ENCODE measurements around the gene UST. TPM values are rescaled to one million over a fixed set of nuclear protein-coding genes. Genes with fewer than 3 reads are reported as not detected.

UST gene
- total RNA-seq, 4 donors from 2014 or later: 9.6 to 34.6 (median 25.9) TPM

DNA sequence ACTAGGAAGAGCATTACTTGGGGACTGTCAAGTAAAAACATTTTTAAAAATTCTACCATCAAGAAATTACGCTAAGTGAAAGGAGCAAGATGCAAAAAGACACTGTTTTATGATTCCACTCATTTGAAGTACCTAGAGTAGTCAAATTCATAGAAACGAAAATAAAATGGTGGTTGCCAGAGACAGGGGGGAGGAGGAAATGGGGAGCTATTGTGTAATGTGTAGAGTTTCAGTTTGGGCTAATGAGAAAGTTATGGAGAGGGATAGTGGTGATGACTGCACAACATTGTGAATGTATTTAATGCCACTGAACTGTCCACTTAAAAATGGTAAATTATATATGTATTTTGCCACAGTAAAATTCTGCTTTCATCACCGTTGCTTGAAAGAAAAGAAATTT lies 83.8 kb downstream of the UST start:
- TF ChIP-seq, protein P1, sequence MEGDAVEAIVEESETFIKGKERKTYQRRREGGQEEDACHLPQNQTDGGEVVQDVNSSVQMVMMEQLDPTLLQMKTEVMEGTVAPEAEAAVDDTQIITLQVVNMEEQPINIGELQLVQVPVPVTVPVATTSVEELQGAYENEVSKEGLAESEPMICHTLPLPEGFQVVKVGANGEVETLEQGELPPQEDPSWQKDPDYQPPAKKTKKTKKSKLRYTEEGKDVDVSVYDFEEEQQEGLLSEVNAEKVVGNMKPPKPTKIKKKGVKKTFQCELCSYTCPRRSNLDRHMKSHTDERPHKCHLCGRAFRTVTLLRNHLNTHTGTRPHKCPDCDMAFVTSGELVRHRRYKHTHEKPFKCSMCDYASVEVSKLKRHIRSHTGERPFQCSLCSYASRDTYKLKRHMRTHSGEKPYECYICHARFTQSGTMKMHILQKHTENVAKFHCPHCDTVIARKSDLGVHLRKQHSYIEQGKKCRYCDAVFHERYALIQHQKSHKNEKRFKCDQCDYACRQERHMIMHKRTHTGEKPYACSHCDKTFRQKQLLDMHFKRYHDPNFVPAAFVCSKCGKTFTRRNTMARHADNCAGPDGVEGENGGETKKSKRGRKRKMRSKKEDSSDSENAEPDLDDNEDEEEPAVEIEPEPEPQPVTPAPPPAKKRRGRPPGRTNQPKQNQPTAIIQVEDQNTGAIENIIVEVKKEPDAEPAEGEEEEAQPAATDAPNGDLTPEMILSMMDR (IDR thresholded peaks at IDR 0.05; ENCODE audit: low read depth): no peak

DNA sequence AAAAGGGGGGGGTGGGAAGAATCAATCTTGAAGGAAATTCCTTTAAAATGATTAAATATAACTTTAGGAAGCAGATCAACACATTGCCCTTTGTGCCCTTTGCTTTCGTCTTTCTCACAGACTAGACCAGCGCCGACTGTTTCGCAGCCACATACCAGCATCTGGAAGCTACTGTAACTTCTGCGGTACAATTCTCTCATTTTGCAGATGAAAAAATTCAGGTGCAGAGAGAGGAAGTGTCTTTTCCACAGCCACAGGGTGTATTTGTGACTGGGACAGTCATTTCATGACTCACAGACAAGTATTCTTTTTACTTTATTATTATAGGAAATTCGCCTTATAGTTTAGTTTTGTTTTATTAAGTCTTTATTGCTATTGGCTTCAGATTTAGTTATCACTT lies 84.2 kb downstream of the UST start:
- TF ChIP-seq, protein P1 (IDR thresholded peaks at IDR 0.05; ENCODE audit: low read depth): no peak

DNA sequence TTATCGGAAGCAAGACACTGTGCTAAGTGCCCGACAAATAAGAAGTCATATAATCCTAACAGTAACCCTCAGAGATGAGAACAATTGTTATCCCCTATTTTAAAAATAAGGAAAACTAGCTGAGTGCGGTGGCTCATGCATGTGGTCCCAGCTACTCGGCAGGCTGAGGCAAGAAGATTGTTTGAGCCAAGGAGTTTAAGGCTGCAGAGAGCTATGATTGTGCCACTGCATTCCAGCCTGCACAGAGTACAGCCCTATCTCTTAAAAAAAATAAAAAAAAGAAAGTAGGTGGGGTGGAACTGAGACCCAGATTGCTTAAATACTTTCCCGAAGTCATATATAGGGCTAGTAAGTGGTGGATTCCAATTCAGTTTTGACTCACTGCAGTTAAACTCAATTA lies 84.7 kb downstream of the UST start:
- TF ChIP-seq, protein P1 (IDR thresholded peaks at IDR 0.05; ENCODE audit: low read depth): no peak

DNA sequence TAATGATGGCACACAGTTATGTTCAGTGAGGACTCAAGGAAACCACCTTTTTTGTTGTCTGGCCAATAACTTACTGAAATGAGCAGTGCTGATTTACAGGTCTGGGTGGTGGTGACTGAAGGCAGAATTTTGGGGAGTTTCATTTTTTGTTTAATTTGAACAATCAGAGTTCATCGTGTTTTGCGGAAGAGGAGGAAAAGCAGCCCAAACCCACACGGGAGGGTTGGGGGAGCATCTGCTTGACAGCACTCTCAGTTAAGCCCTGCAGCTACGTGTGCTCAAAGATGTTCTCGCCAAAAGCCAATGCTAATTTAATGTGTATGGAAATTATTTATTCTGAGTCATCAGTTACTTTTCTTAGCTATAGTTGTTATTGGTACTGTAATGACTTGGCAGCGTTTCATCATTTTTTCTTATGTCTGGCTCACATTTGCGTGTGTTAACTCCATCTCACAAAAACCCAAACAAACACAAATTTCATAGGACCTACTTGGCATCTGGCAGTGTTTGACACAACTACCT lies 89.2 kb downstream of the UST start:
- TF ChIP-seq, protein P1 (IDR thresholded peaks at IDR 0.05; ENCODE audit: low read depth): no peak

DNA sequence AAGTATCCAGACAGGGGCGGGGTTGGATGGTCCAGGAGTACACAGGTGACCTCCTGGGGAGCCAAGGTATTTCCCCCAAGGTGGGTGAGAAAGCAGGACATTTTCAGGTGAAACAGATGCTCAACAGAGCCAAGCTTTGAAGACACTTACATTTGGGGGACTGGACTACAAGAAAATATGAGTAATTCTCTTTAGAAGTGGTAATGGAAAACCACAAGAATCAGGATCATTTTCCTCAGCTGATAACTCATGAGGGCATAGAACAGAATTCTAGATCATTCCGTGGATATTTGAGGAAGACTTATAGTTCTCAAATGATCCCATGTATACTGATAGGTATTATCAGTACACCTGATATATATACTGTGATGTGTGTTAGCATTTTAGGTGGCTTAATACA lies 89.9 kb downstream of the UST start:
- TF ChIP-seq, protein P1 (IDR thresholded peaks at IDR 0.05; ENCODE audit: low read depth): no peak

DNA sequence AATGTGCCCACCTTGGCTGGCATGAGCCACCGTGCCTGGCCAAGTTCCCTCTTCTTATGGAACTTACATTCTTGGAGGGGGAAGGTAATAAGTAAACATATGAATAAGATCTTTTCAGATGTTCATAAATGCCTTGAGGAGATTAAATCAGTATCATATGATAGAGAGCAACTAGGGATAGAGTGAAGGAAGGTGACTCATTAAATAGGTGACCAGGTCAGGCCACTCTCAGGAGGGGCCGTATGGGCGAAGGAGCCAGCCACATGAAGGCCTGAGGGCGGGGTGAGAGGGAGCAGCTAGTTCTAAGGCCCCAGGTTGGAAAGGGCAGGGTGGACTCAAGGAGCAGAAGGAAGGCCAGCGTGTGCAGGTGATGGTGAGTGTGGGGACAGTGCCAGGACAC lies 91.1 kb downstream of the UST start:
- TF ChIP-seq, protein P1 (IDR thresholded peaks at IDR 0.05; ENCODE audit: low read depth): no peak

DNA sequence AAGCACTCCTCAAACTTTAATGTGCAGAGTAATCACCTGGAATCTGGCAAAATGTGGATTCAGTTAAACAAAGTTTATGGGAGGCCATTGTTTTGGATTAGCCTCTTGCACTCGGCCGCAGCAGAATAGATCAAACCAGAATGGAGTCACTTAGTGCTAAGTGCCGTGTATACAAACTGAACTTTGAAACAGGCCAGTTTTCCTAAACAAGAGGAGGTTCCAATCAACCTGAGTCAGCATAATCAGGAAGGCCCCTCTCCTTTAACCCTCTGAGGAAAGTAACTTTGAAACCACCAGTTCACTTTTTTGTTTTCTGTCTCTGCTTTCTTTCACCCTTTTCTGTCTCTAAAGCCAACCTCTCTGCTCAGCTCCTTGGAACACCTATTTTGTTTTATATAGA lies 92.2 kb downstream of the UST start:
- TF ChIP-seq, protein P1 (IDR thresholded peaks at IDR 0.05; ENCODE audit: low read depth): no peak

All from subcutaneous adipose tissue (tissue), 4 donors.